Liver (tissue), 3 donors: ENCODE measurements around the gene ADAM11.
"Not testable (repeated sequence)": the region's sequence is repeated elsewhere in the genome, so short reads cannot be mapped to it uniquely, and the experiment has no call there.

Experiments
- SP1 ChIP-seq: IDR thresholded peaks from 2 replicates; pipeline ENCODE4 v1.6.1; 2018; ENCODE audit warnings: antibody characterized with exemption, mild to moderate bottlenecking
- TAF1 ChIP-seq: conservative IDR thresholded peaks from 2 replicates; pipeline ENCODE4 v1.6.1; 2016; ENCODE audit warnings: antibody characterized with exemption, mild to moderate bottlenecking
- TF ChIP-seq, protein P1 (sequence below): fragments of 150-350 bp; IDR thresholded peaks from 2 replicates; pipeline ENCODE4 v1.5.1; 2017; ENCODE audit warnings: improper control_type of control experiment, low read depth, low read length; ENCODE audit not compliant: missing input control
- TF ChIP-seq, protein P2 (sequence below): IDR thresholded peaks from 2 replicates; pipeline ENCODE4 v1.6.1; 2016; ENCODE audit warnings: antibody characterized with exemption
- TF ChIP-seq, protein P3 (sequence below): IDR thresholded peaks from 2 replicates; pipeline ENCODE4 v1.6.1; 2016; ENCODE audit warnings: antibody characterized with exemption
- donor health status: healthy.
- donor health status: healthy.

DNA sequence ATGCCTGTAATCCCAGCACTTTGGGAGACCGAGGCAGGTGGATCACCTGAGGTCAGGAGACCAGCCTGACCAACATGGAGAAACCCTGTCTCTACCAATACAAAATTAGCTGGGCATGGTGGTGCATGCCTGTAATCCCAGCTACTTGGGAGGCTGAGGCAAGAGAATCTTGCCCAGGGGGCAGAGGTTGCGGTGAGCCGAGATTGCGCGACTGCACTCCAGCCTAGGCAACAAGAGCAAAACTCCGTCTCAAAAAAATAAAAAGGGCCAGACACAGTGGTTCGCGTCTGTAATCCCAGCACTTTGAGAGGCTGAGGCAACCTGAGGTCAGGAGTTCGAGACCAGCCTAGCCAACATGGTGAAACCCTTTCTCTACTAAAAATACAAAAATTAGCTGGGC, 66.4 kb downstream of the ADAM11 start:
- TF ChIP-seq, protein P1, sequence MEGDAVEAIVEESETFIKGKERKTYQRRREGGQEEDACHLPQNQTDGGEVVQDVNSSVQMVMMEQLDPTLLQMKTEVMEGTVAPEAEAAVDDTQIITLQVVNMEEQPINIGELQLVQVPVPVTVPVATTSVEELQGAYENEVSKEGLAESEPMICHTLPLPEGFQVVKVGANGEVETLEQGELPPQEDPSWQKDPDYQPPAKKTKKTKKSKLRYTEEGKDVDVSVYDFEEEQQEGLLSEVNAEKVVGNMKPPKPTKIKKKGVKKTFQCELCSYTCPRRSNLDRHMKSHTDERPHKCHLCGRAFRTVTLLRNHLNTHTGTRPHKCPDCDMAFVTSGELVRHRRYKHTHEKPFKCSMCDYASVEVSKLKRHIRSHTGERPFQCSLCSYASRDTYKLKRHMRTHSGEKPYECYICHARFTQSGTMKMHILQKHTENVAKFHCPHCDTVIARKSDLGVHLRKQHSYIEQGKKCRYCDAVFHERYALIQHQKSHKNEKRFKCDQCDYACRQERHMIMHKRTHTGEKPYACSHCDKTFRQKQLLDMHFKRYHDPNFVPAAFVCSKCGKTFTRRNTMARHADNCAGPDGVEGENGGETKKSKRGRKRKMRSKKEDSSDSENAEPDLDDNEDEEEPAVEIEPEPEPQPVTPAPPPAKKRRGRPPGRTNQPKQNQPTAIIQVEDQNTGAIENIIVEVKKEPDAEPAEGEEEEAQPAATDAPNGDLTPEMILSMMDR: not testable (repeated sequence)
- TF ChIP-seq TAF1, SP1: not testable (repeated sequence)
- TF ChIP-seq, protein P2, sequence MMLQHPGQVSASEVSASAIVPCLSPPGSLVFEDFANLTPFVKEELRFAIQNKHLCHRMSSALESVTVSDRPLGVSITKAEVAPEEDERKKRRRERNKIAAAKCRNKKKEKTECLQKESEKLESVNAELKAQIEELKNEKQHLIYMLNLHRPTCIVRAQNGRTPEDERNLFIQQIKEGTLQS: not testable (repeated sequence)
- TF ChIP-seq, protein P3, sequence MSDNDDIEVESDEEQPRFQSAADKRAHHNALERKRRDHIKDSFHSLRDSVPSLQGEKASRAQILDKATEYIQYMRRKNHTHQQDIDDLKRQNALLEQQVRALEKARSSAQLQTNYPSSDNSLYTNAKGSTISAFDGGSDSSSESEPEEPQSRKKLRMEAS: not testable (repeated sequence)
